ENCODE results near the gene SKA2. TPM values are rescaled to one million over a fixed set of nuclear protein-coding genes. Genes with fewer than 3 reads are reported as not detected.
"Not testable (repeated sequence)": the region's sequence is repeated elsewhere in the genome, so short reads cannot be mapped to it uniquely, and the experiment has no call there.

Gene SKA2
- total RNA-seq, 1 donor from 2014 or later, result 60.2 TPM

DNA sequence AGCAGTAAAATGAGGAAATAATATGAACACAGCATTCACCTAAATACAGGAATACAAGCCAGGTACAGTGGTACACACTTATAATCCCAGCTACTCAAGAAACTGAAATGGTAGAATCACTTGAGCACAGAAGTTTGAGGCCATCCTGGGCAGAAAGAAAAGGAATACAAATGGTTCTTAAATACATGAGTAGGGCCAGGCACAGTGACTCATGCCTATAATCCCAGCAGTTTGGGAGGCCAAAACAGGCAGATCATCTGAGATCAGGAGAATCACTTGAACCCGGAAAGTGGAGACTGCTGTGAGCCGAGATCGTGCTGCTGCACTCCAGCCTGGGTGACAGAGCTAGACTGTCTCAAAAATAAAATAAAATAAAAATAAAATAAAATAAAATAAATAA lies 31.9 kb upstream of the SKA2 start:
- DNase-seq (ENCODE audit: extremely low spot score, unreplicated experiment), result no peak
- TF ChIP-seq, protein P1, sequence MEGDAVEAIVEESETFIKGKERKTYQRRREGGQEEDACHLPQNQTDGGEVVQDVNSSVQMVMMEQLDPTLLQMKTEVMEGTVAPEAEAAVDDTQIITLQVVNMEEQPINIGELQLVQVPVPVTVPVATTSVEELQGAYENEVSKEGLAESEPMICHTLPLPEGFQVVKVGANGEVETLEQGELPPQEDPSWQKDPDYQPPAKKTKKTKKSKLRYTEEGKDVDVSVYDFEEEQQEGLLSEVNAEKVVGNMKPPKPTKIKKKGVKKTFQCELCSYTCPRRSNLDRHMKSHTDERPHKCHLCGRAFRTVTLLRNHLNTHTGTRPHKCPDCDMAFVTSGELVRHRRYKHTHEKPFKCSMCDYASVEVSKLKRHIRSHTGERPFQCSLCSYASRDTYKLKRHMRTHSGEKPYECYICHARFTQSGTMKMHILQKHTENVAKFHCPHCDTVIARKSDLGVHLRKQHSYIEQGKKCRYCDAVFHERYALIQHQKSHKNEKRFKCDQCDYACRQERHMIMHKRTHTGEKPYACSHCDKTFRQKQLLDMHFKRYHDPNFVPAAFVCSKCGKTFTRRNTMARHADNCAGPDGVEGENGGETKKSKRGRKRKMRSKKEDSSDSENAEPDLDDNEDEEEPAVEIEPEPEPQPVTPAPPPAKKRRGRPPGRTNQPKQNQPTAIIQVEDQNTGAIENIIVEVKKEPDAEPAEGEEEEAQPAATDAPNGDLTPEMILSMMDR (IDR thresholded peaks at IDR 0.05), result no peak
- Mint-ChIP-seq H3K36me3 (ENCODE audit: unreplicated experiment) (peaks cover 5% of the 10 kb centered on the region), H3K27ac (ENCODE audit: unreplicated experiment) (no peak overlapping the region), H3K4me1 (ENCODE audit: unreplicated experiment) (no peaks in the 10 kb centered on the region), H3K27me3 (ENCODE audit: unreplicated experiment) (no peaks in the 10 kb centered on the region), H3K9me3 (ENCODE audit: unreplicated experiment) (no peaks in the 10 kb centered on the region), H3K4me3 (ENCODE audit: unreplicated experiment) (no peak overlapping the region)

DNA sequence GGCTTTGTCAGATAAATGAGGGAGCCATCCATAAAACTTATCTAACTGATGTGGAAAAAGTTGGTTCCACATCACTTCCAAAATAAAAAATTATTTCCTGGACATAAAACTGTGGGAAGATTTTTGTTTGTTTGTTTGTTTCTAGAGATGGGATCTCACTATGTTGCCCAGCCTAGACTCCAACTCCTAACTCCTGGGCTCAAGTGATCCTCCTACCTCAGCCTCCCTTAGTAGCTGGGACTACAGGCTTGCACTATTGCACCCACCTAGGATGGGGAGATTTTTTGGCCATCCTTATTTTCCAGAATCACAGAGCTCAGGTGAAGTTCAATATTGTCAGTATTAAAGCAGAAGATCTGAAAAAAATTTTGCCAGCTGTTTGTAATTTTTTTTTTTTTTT lies 31.0 kb upstream of the SKA2 start:
- Mint-ChIP-seq H3K4me3 (ENCODE audit: unreplicated experiment) (no peak overlapping the region), H3K4me1 (ENCODE audit: unreplicated experiment) (no peaks in the 10 kb centered on the region), H3K9me3 (ENCODE audit: unreplicated experiment) (no peaks in the 10 kb centered on the region), H3K27ac (ENCODE audit: unreplicated experiment) (no peak overlapping the region), H3K36me3 (ENCODE audit: unreplicated experiment) (peaks cover 5% of the 10 kb centered on the region), H3K27me3 (ENCODE audit: unreplicated experiment) (no peaks in the 10 kb centered on the region)
- DNase-seq (ENCODE audit: extremely low spot score, unreplicated experiment), result no peak
- TF ChIP-seq, protein P1 (IDR thresholded peaks at IDR 0.05), result no peak

DNA sequence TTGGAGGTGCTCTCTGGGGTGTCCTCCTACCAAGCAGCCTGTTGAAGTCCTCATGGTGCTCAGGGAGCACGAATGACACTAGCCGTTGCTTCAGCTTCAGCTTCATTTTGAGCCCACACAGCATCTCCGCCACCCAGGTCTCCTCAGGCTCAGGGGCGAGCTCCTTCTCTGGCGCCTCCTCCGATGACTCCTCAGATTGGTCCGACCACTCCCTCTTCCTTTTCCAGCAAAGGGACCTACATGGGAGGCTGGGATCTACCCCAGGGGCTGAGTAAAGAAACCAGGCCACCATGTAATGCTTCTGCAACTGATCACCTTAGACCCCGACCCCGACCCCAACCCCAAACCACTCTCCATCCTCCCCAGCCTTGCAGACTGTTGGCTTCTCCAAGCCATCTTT lies 26.5 kb upstream of the SKA2 start:
- Mint-ChIP-seq H3K4me1 (ENCODE audit: unreplicated experiment) (peaks cover 2% of the 10 kb centered on the region), H3K4me3 (ENCODE audit: unreplicated experiment) (no peak overlapping the region), H3K36me3 (ENCODE audit: unreplicated experiment) (peaks cover 5% of the 10 kb centered on the region), H3K9me3 (ENCODE audit: unreplicated experiment) (no peaks in the 10 kb centered on the region), H3K27me3 (ENCODE audit: unreplicated experiment) (no peaks in the 10 kb centered on the region), H3K27ac (ENCODE audit: unreplicated experiment) (no peak overlapping the region)
- no peak for DNase-seq (ENCODE audit: extremely low spot score, unreplicated experiment)
- TF ChIP-seq, protein P1 (IDR thresholded peaks at IDR 0.05), result no peak

- H3K36me3 Mint-ChIP-seq (ENCODE audit: unreplicated experiment), result peaks cover 5% of the 10 kb centered on the region
- no peak for DNase-seq (ENCODE audit: extremely low spot score, unreplicated experiment)
Measured at GRCh38 chr17:59180626-59181025, 25.6 kb upstream of the SKA2 start.

GRCh38 chr17:59179601-59180000 lies 24.6 kb upstream of the SKA2 start:
- not testable (repeated sequence) for H3K27ac Mint-ChIP-seq (ENCODE audit: unreplicated experiment); H3K4me1 Mint-ChIP-seq (ENCODE audit: unreplicated experiment); H3K36me3 Mint-ChIP-seq (ENCODE audit: unreplicated experiment); H3K4me3 Mint-ChIP-seq (ENCODE audit: unreplicated experiment); H3K9me3 Mint-ChIP-seq (ENCODE audit: unreplicated experiment); H3K27me3 Mint-ChIP-seq (ENCODE audit: unreplicated experiment)
- peak; percentile 67 for DNase-seq (ENCODE audit: extremely low spot score, unreplicated experiment)

More at GRCh38 chr17:59180626-59181025, 25.6 kb upstream of the SKA2 start:
- Mint-ChIP-seq H3K27ac (ENCODE audit: unreplicated experiment) (no peak overlapping the region), H3K27me3 (ENCODE audit: unreplicated experiment) (no peaks in the 10 kb centered on the region), H3K9me3 (ENCODE audit: unreplicated experiment) (no peaks in the 10 kb centered on the region), H3K4me1 (ENCODE audit: unreplicated experiment) (peaks cover 2% of the 10 kb centered on the region), H3K4me3 (ENCODE audit: unreplicated experiment) (no peak overlapping the region)
- TF ChIP-seq, protein P1 (IDR thresholded peaks at IDR 0.05), result no peak
